ENCODE results near the gene RASGEF1C.
"Not testable (repeated sequence)": the region's sequence is repeated elsewhere in the genome, so short reads cannot be mapped to it uniquely, and the experiment has no call there.

Gene RASGEF1C

GRCh38 chr5:180135128-180135955, 73.7 kb downstream of the RASGEF1C start:
- DNase-seq: peak; percentile 93 to 98 (median 95)

- peak; percentile 16 to 63 (median 40) for DNase-seq
Measured at GRCh38 chr5:180133971-180134508, 75.0 kb downstream of the RASGEF1C start.

GRCh38 chr5:180133551-180133950, 75.5 kb downstream of the RASGEF1C start:
- peak in 1 of 4 experiments; percentile 30 for DNase-seq

GRCh38 chr5:180133060-180133459, 76.0 kb downstream of the RASGEF1C start:
- peak; percentile 35 to 72 (median 60) for DNase-seq

- DNase-seq: no peak
Measured at GRCh38 chr5:180130876-180131740, 77.9 kb downstream of the RASGEF1C start.

- no peak for DNase-seq
Measured at GRCh38 chr5:180130291-180130869, 78.6 kb downstream of the RASGEF1C start.

- no peak for DNase-seq
Measured at GRCh38 chr5:180129291-180130190, 79.5 kb downstream of the RASGEF1C start.

- DNase-seq: no peak
Measured at GRCh38 chr5:180128671-180129261, 80.2 kb downstream of the RASGEF1C start.

GRCh38 chr5:180127682-180128670, 81.0 kb downstream of the RASGEF1C start:
- no peak for DNase-seq

GRCh38 chr5:180126716-180127681, 82.0 kb downstream of the RASGEF1C start:
- DNase-seq: peak; percentile 33 to 66 (median 48)

GRCh38 chr5:180126156-180126555, 82.9 kb downstream of the RASGEF1C start:
- not testable (repeated sequence) for DNase-seq

GRCh38 chr5:180124662-180125061, 84.3 kb downstream of the RASGEF1C start:
- not testable (repeated sequence) for DNase-seq

- no peak for DNase-seq
Measured at GRCh38 chr5:180122875-180123274, 86.1 kb downstream of the RASGEF1C start.

- DNase-seq: no peak
Measured at GRCh38 chr5:180121826-180122413, 87.1 kb downstream of the RASGEF1C start.

GRCh38 chr5:180120237-180121101, 88.5 kb downstream of the RASGEF1C start:
- no peak for DNase-seq

GRCh38 chr5:180119903-180120236, 89.1 kb downstream of the RASGEF1C start:
- DNase-seq: no peak

Data from suppressor macrophage (primary cell).